Glutamatergic neuron (in vitro differentiated cells): ENCODE results near the gene PIPOX. TPM values are rescaled to one million over a fixed set of nuclear protein-coding genes. Genes with fewer than 3 reads are reported as not detected.

Source experiments
- DNase-seq: peaks from one replicate; pipeline ENCODE4 v3.0.0; 2022
- H3K27ac Mint-ChIP-seq: one replicate; pipeline ENCODE4 v1.8.0; 2020; ENCODE audit warnings: mild to moderate bottlenecking, mixed read lengths, inconsistent platforms; ENCODE audit not compliant: unreplicated experiment
- H3K27me3 Mint-ChIP-seq: one replicate; pipeline ENCODE4 v1.8.0; 2020; ENCODE audit warnings: mild to moderate bottlenecking, moderate library complexity, mixed read lengths, inconsistent platforms; ENCODE audit not compliant: unreplicated experiment
- H3K36me3 Mint-ChIP-seq: one replicate; pipeline ENCODE4 v1.8.0; 2020; ENCODE audit warnings: mild to moderate bottlenecking, mixed read lengths, inconsistent platforms; ENCODE audit not compliant: unreplicated experiment
- H3K4me1 Mint-ChIP-seq: one replicate; pipeline ENCODE4 v1.8.0; 2020; ENCODE audit warnings: mild to moderate bottlenecking, low read depth, mixed read lengths, inconsistent platforms; ENCODE audit not compliant: unreplicated experiment
- H3K4me3 Mint-ChIP-seq: one replicate; pipeline ENCODE4 v1.8.0; 2020; ENCODE audit warnings: mild to moderate bottlenecking, mixed read lengths, inconsistent platforms; ENCODE audit not compliant: unreplicated experiment
- H3K9me3 Mint-ChIP-seq: one replicate; pipeline ENCODE4 v1.8.0; 2020; ENCODE audit warnings: mild to moderate bottlenecking, moderate library complexity, mixed read lengths, inconsistent platforms; ENCODE audit not compliant: unreplicated experiment
- total RNA-seq: library from RNA; stranded (reverse); fragmentation: NEBNext Ultra II Directional; extraction: Animal tissue kit (Norgen Biotek cat#: 25700); gene quantifications from one replicate; pipeline ENCODE4 v1.2.1, GENCODE V29; 2021; ENCODE audit not compliant: unreplicated experiment
- TF ChIP-seq, protein P1 (sequence below): fragments of 200-600 bp; sonication (generic); IDR thresholded peaks from one replicate; pipeline ENCODE4 v1.5.0; 2021; ENCODE audit not compliant: partially characterized antibody, unreplicated experiment

PIPOX gene
- total RNA-seq, 1 donor from 2014 or later: 1.4 TPM

DNA sequence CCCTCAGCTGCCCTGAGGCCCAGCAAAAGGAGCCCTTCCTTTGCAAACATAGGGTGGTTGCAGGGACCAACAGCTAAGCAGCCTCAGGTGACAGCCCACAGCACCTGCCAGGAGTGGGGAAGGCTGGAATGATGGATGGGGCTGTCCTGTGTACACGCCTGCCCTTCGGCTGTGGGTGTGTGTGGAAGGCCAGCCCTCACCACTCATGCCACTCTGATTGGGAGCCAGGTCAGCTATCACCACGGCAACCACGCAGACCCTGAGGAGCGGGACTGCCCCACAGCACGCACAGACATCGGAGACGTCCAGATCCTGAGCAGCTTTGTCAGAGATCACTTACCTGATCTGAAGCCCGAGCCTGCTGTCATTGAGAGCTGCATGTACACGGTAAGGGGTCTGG, 11.9 kb downstream of the PIPOX start:
- Mint-ChIP-seq H3K9me3 (peaks cover 2% of the 10 kb centered on the region), H3K36me3 (no peaks in the 10 kb centered on the region), H3K27me3 (peaks cover 5% of the 10 kb centered on the region), H3K27ac (no peak overlapping the region), H3K4me3 (peak overlapping the region; percentile 28), H3K4me1 (peaks cover 24% of the 10 kb centered on the region)
- TF ChIP-seq, protein P1, sequence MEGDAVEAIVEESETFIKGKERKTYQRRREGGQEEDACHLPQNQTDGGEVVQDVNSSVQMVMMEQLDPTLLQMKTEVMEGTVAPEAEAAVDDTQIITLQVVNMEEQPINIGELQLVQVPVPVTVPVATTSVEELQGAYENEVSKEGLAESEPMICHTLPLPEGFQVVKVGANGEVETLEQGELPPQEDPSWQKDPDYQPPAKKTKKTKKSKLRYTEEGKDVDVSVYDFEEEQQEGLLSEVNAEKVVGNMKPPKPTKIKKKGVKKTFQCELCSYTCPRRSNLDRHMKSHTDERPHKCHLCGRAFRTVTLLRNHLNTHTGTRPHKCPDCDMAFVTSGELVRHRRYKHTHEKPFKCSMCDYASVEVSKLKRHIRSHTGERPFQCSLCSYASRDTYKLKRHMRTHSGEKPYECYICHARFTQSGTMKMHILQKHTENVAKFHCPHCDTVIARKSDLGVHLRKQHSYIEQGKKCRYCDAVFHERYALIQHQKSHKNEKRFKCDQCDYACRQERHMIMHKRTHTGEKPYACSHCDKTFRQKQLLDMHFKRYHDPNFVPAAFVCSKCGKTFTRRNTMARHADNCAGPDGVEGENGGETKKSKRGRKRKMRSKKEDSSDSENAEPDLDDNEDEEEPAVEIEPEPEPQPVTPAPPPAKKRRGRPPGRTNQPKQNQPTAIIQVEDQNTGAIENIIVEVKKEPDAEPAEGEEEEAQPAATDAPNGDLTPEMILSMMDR: no peak
- no peak for DNase-seq

DNA sequence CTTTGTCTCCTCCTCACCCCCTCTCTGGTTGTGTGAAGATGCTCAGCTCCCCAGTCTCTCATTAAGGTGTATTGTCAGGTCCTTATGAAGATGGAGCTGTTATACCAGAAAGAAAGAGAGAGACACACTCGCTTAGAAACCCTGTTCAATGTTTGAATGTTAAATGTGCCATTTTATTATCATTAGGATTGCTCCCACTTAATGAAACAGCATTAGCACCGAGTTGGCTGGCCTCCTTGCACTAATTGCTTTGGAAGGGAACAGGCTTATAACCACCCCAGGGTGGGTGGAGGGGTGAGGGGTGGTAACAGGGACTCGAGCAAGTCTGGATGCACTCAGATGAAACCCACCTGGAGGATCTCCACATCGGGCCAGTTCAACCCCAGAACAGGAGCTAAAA, 14.4 kb downstream of the PIPOX start:
- TF ChIP-seq, protein P1: no peak
- Mint-ChIP-seq H3K9me3 (peaks cover 4% of the 10 kb centered on the region), H3K36me3 (no peaks in the 10 kb centered on the region), H3K27me3 (peaks cover 4% of the 10 kb centered on the region), H3K4me3 (no peak overlapping the region), H3K4me1 (peaks cover 34% of the 10 kb centered on the region), H3K27ac (no peak overlapping the region)
- no peak for DNase-seq

GRCh38 chr17:29058391-29058790, 15.4 kb downstream of the PIPOX start:
- peaks cover 4% of the 10 kb centered on the region for H3K9me3 Mint-ChIP-seq
- no peak for DNase-seq
- H3K27me3 Mint-ChIP-seq: peaks cover 4% of the 10 kb centered on the region
- H3K27ac Mint-ChIP-seq: no peak overlapping the region
- H3K36me3 Mint-ChIP-seq: no peaks in the 10 kb centered on the region
- no peak overlapping the region for H3K4me3 Mint-ChIP-seq
- TF ChIP-seq, protein P1: no peak
- peaks cover 37% of the 10 kb centered on the region for H3K4me1 Mint-ChIP-seq

- Mint-ChIP-seq H3K9me3 (peaks cover 4% of the 10 kb centered on the region), H3K36me3 (no peaks in the 10 kb centered on the region), H3K27me3 (peaks cover 2% of the 10 kb centered on the region), H3K4me1 (peaks cover 35% of the 10 kb centered on the region), H3K27ac (no peak overlapping the region), H3K4me3 (no peak overlapping the region)
- TF ChIP-seq, protein P1: no peak
- no peak for DNase-seq
Observed at GRCh38 chr17:29059281-29059680, 16.3 kb downstream of the PIPOX start.

DNA sequence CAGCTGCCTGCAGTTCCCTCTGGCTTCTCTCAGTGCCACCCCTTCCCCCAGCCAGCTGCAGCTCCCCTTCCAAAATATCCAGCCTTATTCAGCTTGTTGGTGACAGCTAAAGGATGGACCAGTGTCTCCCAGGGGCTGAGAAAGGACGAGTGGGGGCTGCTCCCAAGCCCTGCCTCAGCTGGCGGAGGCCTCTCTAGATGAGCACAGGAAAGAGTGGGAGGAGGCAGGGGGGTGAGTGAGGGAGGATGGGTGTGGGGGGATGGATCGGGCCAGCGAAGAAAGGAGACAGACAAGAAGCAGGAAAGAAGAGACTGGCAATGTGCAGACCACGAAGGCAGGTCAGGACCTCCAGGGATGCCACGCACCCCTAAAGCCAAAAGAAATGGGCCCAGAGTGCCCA, 17.5 kb downstream of the PIPOX start:
- H3K4me1 Mint-ChIP-seq: peaks cover 33% of the 10 kb centered on the region
- no peaks in the 10 kb centered on the region for H3K36me3 Mint-ChIP-seq
- no peak for DNase-seq

More for the DNA sequence above, 17.5 kb downstream of the PIPOX start:
- H3K27me3 Mint-ChIP-seq: peaks cover under 1% of the 10 kb centered on the region
- peaks cover 6% of the 10 kb centered on the region for H3K9me3 Mint-ChIP-seq
- TF ChIP-seq, protein P1: no peak
- no peak overlapping the region for H3K27ac Mint-ChIP-seq
- no peak overlapping the region for H3K4me3 Mint-ChIP-seq
